Measurements from ENCODE around the gene STS.

The STS gene

DNA sequence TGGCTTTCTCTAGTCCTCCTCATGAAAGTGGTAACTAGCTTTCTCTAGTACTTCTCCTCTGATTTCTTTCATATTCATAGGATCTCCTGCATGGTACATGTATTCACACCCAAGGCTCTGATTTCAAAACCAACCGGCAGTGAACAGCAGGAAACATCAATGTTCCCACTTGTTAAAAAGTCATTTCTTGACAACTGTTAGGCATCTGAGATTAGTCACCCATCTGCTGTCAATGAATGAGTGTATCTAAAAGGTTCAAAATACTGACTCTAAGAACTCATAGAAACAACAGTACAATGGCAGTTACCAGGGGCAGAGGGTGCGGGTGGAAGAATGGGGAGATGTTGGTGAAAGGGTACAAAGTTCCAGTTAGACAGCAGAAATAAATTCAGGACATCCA lies 31.9 kb downstream of the STS start:
- no peak for DNase-seq (ENCODE audit: low read depth in 2 of 2)

- DNase-seq (ENCODE audit: low read depth in 2 of 2), result no peak
These were observed 37.3 kb downstream of the STS start for GRCh38 chrX:7184816-7185215.

DNA sequence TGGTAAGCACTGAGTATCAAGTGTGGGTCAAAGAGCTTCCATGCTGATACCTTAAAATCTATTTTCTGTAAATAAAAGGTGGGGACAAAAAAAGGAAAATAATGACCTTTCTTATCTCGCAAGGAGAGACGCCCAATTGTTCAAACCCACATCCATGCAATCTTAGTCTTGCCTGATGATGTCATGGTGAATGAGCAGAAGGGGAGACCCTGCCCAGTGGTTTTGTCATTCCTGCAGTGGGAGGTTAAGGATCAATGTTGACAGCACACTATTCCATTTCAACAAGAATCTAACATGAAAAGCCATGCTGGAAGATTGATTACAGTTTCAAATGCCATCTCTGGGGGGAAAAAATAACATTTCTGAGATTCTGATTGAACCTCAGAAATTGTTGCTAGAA lies 41.2 kb downstream of the STS start:
- DNase-seq (ENCODE audit: low read depth in 2 of 2), result no peak

- no peak for DNase-seq (ENCODE audit: low read depth in 2 of 2)
These were observed 42.6 kb downstream of the STS start for GRCh38 chrX:7190157-7190556.

DNA sequence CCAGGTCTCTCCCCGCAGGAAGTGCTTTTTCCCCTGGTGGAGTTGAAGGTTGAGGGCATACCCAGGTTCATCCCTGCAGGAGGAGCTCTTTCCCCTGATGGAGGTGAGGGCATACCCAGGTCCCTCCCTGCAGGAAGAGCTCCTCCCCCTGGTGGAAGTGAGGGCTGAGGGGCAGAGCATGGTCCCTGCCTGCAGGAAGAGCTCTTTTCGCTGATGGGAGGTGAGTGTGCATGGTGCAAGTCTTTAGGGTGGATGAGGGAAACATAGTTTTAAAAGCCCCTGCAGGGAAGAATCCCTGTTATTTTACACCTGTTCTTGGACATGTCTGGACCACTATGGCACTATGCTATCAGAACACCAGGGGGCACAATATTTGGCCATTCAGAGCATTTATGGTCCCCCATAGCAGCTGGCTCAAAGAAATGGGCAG lies 44.2 kb downstream of the STS start:
- no peak for DNase-seq (ENCODE audit: low read depth in 2 of 2)

DNA sequence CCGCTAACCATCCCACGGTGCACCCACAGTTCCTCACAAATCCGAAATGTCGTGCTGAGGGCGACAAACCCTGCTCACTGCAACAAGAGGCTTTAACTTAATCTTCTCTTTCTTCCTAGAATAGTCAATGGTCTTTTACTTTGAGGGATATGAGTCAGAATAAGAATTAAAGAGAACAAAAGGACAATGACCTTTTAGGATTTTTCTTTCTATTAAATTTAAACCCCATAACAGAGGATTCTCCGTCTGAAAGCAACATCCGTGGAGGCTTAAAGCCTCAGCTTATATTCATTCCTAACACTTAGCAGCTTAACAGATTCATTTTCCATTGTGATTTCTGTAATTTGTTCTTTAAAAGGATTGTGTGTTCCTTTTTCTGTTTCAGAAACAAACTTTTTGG lies 45.4 kb downstream of the STS start:
- no peak for DNase-seq (ENCODE audit: low read depth in 2 of 2)

DNA sequence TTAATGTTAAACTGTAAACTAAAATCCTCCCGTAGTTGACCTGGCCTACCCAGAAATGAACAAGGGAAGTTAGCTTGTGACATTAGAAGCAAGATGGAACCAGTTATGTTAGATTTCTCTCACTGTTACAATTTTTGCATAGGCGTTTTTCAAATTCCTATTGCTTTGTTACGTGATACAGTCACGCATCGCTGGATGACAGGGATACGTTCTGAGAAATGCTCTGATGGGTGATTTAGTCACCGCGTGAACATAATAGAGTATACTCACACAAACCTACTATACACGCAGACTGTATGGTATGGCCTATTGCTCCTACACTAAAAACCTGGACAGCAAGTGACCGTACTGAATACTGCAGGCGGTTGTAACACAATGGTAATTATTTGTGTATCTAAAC lies 47.1 kb downstream of the STS start:
- no peak for DNase-seq (ENCODE audit: low read depth in 2 of 2)

Data from activated CD4-positive, alpha-beta T cell treated with anti-CD3 and anti-CD28 coated beads for 24 hours (primary cell).